ENCODE measurements around the gene B4GAT1. TPM values are rescaled to one million over a fixed set of nuclear protein-coding genes. Genes with fewer than 3 reads are reported as not detected.

Gene B4GAT1
- polyA plus RNA-seq, 1 of the 3 experiments (the other 2 are of a cell fraction) = 26.4 TPM

DNA sequence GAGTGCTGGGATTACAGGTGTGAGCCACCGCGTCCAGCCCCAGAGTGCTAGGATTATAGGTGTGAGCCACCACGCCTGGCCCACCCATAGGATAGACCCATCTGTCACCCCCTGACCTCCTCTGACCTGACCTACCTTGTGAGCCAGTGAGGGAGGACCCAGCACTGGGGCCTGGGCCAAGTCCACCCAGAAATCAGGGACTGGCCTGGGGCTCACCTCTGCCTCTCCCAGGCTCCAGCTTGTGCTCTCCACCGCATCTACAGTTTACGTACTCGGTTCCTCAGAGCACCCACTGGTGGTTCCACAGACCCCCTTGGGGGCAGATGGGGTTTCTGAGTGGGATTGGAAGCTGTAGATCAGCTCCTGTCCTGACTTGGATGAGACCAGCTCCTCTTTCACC lies 17.7 kb upstream of the B4GAT1 start:
- CTCF ChIA-PET = interaction anchor here (1.9 to 4.1 kb wide), 4 partner anchors 16 to 53 kb away, joined by 6 to 27 read pairs (median 14); no protein-coding TSS in a partner anchor
- Histone ChIP-seq H3K4me3 (ENCODE audit: low read depth in 2 of 2, low read length in 1 of 2) (no peak overlapping the region), H3K27me3 (ENCODE audit: insufficient read depth) (no peaks in the 10 kb centered on the region), H3F3A (replicated peaks; ENCODE audit: insufficient read depth) (no peaks in the 10 kb centered on the region), H2AFZ (ENCODE audit: low read depth) (no peak overlapping the region), H3K36me3 (replicated peaks in 1 of 2; ENCODE audit: control insufficient read depth in 1 of 2, insufficient read depth in 2 of 2, low read length in 1 of 2) (no peaks in the 10 kb centered on the region), H4K20me1 (ENCODE audit: insufficient read depth) (no peaks in the 10 kb centered on the region), H3K79me2 (ENCODE audit: insufficient read depth) (no peaks in the 10 kb centered on the region), H3K27ac (ENCODE audit: low read depth in 2 of 2, low read length in 1 of 2) (no peak overlapping the region; a peak in 1 of 4 replicates), H3K9me3 (no peaks in the 10 kb centered on the region), H3K9ac (no peak overlapping the region), H3K9me2 (no peaks in the 10 kb centered on the region), H3K4me2 (no peak overlapping the region), H3K4me1 (ENCODE audit: control insufficient read depth in 1 of 2, insufficient read depth in 2 of 2, low read depth in 1 of 2, low read length in 1 of 2) (peaks cover 3 to 11% of the 10 kb centered on the region in 2 experiments; a peak in 2 of 4 replicates)
- TF ChIP-seq SMC3 (IDR thresholded peaks at IDR 0.05; ENCODE audit: low read depth, low read length) = no peak
- no peak for TF ChIP-seq MAX (IDR thresholded peaks at IDR 0.05; ENCODE audit: low read depth)
- TF ChIP-seq MEF2A (IDR thresholded peaks at IDR 0.05; ENCODE audit: borderline replicate concordance, low read depth) = no peak
- TF ChIP-seq SIN3A (IDR thresholded peaks at IDR 0.05; ENCODE audit: borderline replicate concordance, low read depth, low read length) = no peak
- no peak for TF ChIP-seq RXRA (IDR thresholded peaks at IDR 0.05; ENCODE audit: borderline replicate concordance, low read depth)
- DNase-seq = no peak
- 96% methylated on average over 6 of the region's 6 CpGs for WGBS (ENCODE audit: low lambda C conversion rate)
- POLR2A ChIA-PET = interaction anchor here (1.7 kb wide), 1 partner anchor 17 kb away, joined by 4 read pairs; no protein-coding TSS in a partner anchor

GRCh38 chr11:66363805-66364535 lies 16.5 kb upstream of the B4GAT1 start:
- H3K79me2 ChIP-seq (ENCODE audit: insufficient read depth) = no peaks in the 10 kb centered on the region
- H3K4me3 ChIP-seq (ENCODE audit: low read depth in 2 of 2, low read length in 1 of 2) = no peak overlapping the region
- H3K4me1 ChIP-seq (ENCODE audit: control insufficient read depth in 1 of 2, insufficient read depth in 2 of 2, low read depth in 1 of 2, low read length in 1 of 2) = peaks cover 0 to 7% of the 10 kb centered on the region in 2 experiments; a peak in 1 of 4 replicates
- no peak overlapping the region for H2AFZ ChIP-seq (ENCODE audit: low read depth)
- TF ChIP-seq, protein P1, sequence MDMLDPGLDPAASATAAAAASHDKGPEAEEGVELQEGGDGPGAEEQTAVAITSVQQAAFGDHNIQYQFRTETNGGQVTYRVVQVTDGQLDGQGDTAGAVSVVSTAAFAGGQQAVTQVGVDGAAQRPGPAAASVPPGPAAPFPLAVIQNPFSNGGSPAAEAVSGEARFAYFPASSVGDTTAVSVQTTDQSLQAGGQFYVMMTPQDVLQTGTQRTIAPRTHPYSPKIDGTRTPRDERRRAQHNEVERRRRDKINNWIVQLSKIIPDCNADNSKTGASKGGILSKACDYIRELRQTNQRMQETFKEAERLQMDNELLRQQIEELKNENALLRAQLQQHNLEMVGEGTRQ (IDR thresholded peaks at IDR 0.05; ENCODE audit: borderline replicate concordance, low read depth, low read length) = no peak
- TF ChIP-seq FOXJ3 (CRISPR knock-in tag; IDR thresholded peaks at IDR 0.05) = no peak
- TF ChIP-seq YY1 (IDR thresholded peaks at IDR 0.05; ENCODE audit: low read depth) = no peak
- TF ChIP-seq CTCF (IDR thresholded peaks at IDR 0.05) = peak; percentile 73
- peak; percentile 86 for DNase-seq
- 78% methylated on average over 14 of the region's 15 CpGs for WGBS (ENCODE audit: low lambda C conversion rate)
- H3K9me2 ChIP-seq = no peaks in the 10 kb centered on the region
- H3K27ac ChIP-seq (ENCODE audit: low read depth in 2 of 2, low read length in 1 of 2) = no peak overlapping the region
- CTCF ChIA-PET = interaction anchor here (0.6 to 4.1 kb wide), 22 partner anchors 8 to 1508 kb away, joined by 3 to 27 read pairs (median 5); partner anchors contain the start of genes B4GAT1, BRMS1, RIN1 and SLC29A2
- POLR2A ChIA-PET = interaction anchor here (0.7 to 1.7 kb wide), 3 partner anchors 16 to 52 kb away, joined by 3 to 4 read pairs (median 3); no protein-coding TSS in a partner anchor
- H4K20me1 ChIP-seq (ENCODE audit: insufficient read depth) = no peaks in the 10 kb centered on the region
- H3K9me3 ChIP-seq = no peaks in the 10 kb centered on the region
- H3K27me3 ChIP-seq (ENCODE audit: insufficient read depth) = no peaks in the 10 kb centered on the region
- H3K9ac ChIP-seq = no peak overlapping the region
- no peaks in the 10 kb centered on the region for H3F3A ChIP-seq (replicated peaks; ENCODE audit: insufficient read depth)
- no peaks in the 10 kb centered on the region for H3K36me3 ChIP-seq (replicated peaks in 1 of 2; ENCODE audit: control insufficient read depth in 1 of 2, insufficient read depth in 2 of 2, low read length in 1 of 2)
- H3K4me2 ChIP-seq = no peak overlapping the region

All from SK-N-SH (cell line).